HEK293 (cell line): ENCODE data around the gene CREB5.

Experiments
- FEZF1 ChIP-seq: fragments of 450-650 bp; formaldehyde crosslinking; IDR thresholded peaks from 2 replicates; pipeline ENCODE4 v1.5.1; 2016; ENCODE audit warnings: missing biosample characterization, missing genetic modification characterization
- IKZF3 ChIP-seq: fragments of 450-650 bp; IDR thresholded peaks from 2 replicates; pipeline ENCODE4 v1.5.0; 2018; ENCODE audit warnings: missing biosample characterization, mild to moderate bottlenecking, missing genetic modification characterization, moderate library complexity
- ZBTB7A ChIP-seq: fragments of 450-650 bp; formaldehyde crosslinking; IDR thresholded peaks from 2 replicates; pipeline ENCODE4 v1.5.1; 2016; ENCODE audit warnings: low read depth, missing biosample characterization, missing genetic modification characterization
- ZEB2 ChIP-seq: fragments of 450-650 bp; formaldehyde crosslinking; IDR thresholded peaks from 2 replicates; pipeline ENCODE4 v1.5.1; 2016; ENCODE audit warnings: missing biosample characterization, missing genetic modification characterization
- ZFP69B ChIP-seq: fragments of 450-650 bp; formaldehyde crosslinking; IDR thresholded peaks from 2 replicates; pipeline ENCODE4 v1.5.1; 2016; ENCODE audit warnings: missing biosample characterization, missing genetic modification characterization
- ZNF10 ChIP-seq: fragments of 450-650 bp; formaldehyde crosslinking; IDR thresholded peaks from 2 replicates; pipeline ENCODE4 v1.5.1; 2017; ENCODE audit warnings: missing biosample characterization, missing genetic modification characterization
- ZNF140 ChIP-seq: fragments of 450-650 bp; formaldehyde crosslinking; IDR thresholded peaks from 2 replicates; pipeline ENCODE4 v1.5.1; 2016; ENCODE audit warnings: missing biosample characterization, missing genetic modification characterization
- ZNF169 ChIP-seq: fragments of 450-650 bp; formaldehyde crosslinking; IDR thresholded peaks from 2 replicates; pipeline ENCODE4 v1.5.1; 2016; ENCODE audit warnings: missing biosample characterization, missing genetic modification characterization
- ZNF311 ChIP-seq: fragments of 450-650 bp; formaldehyde crosslinking; IDR thresholded peaks from 2 replicates; pipeline ENCODE4 v1.5.1; 2017; ENCODE audit warnings: missing biosample characterization, missing genetic modification characterization, borderline replicate concordance
- ZNF416 ChIP-seq: fragments of 450-650 bp; formaldehyde crosslinking; IDR thresholded peaks from 2 replicates; pipeline ENCODE4 v1.5.1; 2016; ENCODE audit warnings: missing biosample characterization, missing genetic modification characterization
- ZNF544 ChIP-seq: fragments of 450-650 bp; formaldehyde crosslinking; IDR thresholded peaks from 2 replicates; pipeline ENCODE4 v1.5.0; 2017; ENCODE audit warnings: missing biosample characterization, missing genetic modification characterization
- ZNF548 ChIP-seq: fragments of 450-650 bp; formaldehyde crosslinking; IDR thresholded peaks from 2 replicates; pipeline ENCODE4 v1.5.1; 2016; ENCODE audit warnings: missing biosample characterization, missing genetic modification characterization
- ZNF610 ChIP-seq: fragments of 450-650 bp; formaldehyde crosslinking; IDR thresholded peaks from 2 replicates; pipeline ENCODE4 v1.5.1; 2016; ENCODE audit warnings: missing biosample characterization, missing genetic modification characterization, borderline replicate concordance
- ZNF785 ChIP-seq: fragments of 450-650 bp; formaldehyde crosslinking; IDR thresholded peaks from 2 replicates; pipeline ENCODE4 v1.5.1; 2016; ENCODE audit warnings: missing biosample characterization, missing genetic modification characterization
- TF ChIP-seq, protein P1 (sequence below): fragments of 450-650 bp; formaldehyde crosslinking; IDR thresholded peaks from 2 replicates; pipeline ENCODE4 v1.5.1; 2016; ENCODE audit warnings: missing biosample characterization, missing genetic modification characterization
- TF ChIP-seq, protein P2 (sequence below): fragments of 450-650 bp; IDR thresholded peaks from 2 replicates; pipeline ENCODE4 v1.5.1; 2018; ENCODE audit warnings: missing biosample characterization, mild to moderate bottlenecking, missing genetic modification characterization
- TF ChIP-seq, protein P3 (sequence below): fragments of 450-650 bp; formaldehyde crosslinking; IDR thresholded peaks from 2 replicates; pipeline ENCODE4 v1.5.1; 2016; ENCODE audit warnings: missing biosample characterization, missing genetic modification characterization
- TF ChIP-seq, protein P4 (sequence below): fragments of 450-650 bp; formaldehyde crosslinking; IDR thresholded peaks from 2 replicates; pipeline ENCODE4 v1.5.1; 2016; ENCODE audit warnings: missing biosample characterization, missing genetic modification characterization
- TF ChIP-seq, protein P5 (sequence below): fragments of 450-650 bp; formaldehyde crosslinking; conservative IDR thresholded peaks from 2 replicates; pipeline ENCODE4 v1.5.1; 2016; ENCODE audit warnings: low read depth, missing biosample characterization, missing genetic modification characterization
- TF ChIP-seq, protein P6 (sequence below): sonication (generic); formaldehyde crosslinking; IDR thresholded peaks from 2 replicates; pipeline ENCODE4 v1.8.1; 2022; ENCODE audit warnings: mild to moderate bottlenecking, moderate library complexity, missing genetic modification reagents
- TF ChIP-seq, protein P7 (sequence below): fragments of 450-650 bp; formaldehyde crosslinking; IDR thresholded peaks from 2 replicates; pipeline ENCODE4 v1.5.1; 2016; ENCODE audit warnings: missing biosample characterization, missing genetic modification characterization
- TF ChIP-seq, protein P8 (sequence below): fragments of 450-650 bp; formaldehyde crosslinking; IDR thresholded peaks from 2 replicates; pipeline ENCODE4; 2016; ENCODE audit warnings: missing biosample characterization, missing genetic modification characterization

The CREB5 gene

DNA sequence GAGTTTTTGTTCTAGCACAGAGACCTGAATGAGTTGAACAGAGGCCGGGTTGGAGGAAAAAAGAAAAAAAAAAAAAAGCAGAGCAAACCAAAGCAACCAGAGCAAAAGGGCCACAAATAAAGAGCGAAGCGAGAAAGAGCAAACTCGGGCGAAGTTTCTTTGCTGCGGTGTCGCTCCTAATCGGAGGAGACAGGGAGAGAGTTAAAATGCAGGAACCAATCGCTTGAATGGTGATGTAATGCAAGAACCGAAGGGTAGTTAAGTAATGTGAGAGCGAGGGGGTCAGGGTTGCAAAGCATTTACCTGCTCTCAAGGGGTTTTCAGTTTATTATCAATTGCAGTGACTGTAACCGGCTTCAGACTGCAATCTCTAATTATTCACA lies 274.1 kb downstream of the CREB5 start (continued):
- TF ChIP-seq, protein P1, sequence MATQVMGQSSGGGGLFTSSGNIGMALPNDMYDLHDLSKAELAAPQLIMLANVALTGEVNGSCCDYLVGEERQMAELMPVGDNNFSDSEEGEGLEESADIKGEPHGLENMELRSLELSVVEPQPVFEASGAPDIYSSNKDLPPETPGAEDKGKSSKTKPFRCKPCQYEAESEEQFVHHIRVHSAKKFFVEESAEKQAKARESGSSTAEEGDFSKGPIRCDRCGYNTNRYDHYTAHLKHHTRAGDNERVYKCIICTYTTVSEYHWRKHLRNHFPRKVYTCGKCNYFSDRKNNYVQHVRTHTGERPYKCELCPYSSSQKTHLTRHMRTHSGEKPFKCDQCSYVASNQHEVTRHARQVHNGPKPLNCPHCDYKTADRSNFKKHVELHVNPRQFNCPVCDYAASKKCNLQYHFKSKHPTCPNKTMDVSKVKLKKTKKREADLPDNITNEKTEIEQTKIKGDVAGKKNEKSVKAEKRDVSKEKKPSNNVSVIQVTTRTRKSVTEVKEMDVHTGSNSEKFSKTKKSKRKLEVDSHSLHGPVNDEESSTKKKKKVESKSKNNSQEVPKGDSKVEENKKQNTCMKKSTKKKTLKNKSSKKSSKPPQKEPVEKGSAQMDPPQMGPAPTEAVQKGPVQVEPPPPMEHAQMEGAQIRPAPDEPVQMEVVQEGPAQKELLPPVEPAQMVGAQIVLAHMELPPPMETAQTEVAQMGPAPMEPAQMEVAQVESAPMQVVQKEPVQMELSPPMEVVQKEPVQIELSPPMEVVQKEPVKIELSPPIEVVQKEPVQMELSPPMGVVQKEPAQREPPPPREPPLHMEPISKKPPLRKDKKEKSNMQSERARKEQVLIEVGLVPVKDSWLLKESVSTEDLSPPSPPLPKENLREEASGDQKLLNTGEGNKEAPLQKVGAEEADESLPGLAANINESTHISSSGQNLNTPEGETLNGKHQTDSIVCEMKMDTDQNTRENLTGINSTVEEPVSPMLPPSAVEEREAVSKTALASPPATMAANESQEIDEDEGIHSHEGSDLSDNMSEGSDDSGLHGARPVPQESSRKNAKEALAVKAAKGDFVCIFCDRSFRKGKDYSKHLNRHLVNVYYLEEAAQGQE (tag by site-specific recombination) = no peak
- TF ChIP-seq, protein P2, sequence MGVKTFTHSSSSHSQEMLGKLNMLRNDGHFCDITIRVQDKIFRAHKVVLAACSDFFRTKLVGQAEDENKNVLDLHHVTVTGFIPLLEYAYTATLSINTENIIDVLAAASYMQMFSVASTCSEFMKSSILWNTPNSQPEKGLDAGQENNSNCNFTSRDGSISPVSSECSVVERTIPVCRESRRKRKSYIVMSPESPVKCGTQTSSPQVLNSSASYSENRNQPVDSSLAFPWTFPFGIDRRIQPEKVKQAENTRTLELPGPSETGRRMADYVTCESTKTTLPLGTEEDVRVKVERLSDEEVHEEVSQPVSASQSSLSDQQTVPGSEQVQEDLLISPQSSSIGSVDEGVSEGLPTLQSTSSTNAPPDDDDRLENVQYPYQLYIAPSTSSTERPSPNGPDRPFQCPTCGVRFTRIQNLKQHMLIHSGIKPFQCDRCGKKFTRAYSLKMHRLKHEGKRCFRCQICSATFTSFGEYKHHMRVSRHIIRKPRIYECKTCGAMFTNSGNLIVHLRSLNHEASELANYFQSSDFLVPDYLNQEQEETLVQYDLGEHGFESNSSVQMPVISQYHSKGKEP (tag by site-specific recombination) = peak; percentile 71
- no peak for TF ChIP-seq ZBTB7A
- TF ChIP-seq, protein P3, sequence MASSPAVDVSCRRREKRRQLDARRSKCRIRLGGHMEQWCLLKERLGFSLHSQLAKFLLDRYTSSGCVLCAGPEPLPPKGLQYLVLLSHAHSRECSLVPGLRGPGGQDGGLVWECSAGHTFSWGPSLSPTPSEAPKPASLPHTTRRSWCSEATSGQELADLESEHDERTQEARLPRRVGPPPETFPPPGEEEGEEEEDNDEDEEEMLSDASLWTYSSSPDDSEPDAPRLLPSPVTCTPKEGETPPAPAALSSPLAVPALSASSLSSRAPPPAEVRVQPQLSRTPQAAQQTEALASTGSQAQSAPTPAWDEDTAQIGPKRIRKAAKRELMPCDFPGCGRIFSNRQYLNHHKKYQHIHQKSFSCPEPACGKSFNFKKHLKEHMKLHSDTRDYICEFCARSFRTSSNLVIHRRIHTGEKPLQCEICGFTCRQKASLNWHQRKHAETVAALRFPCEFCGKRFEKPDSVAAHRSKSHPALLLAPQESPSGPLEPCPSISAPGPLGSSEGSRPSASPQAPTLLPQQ = no peak
- peak; percentile 54; the same call in 1 of the 2 replicates for TF ChIP-seq ZNF140 (tag by site-specific recombination)
- TF ChIP-seq, protein P4, sequence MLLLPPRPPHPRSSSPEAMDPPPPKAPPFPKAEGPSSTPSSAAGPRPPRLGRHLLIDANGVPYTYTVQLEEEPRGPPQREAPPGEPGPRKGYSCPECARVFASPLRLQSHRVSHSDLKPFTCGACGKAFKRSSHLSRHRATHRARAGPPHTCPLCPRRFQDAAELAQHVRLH (tag by site-specific recombination) = peak; percentile 15; the same call in 1 of the 2 replicates
- TF ChIP-seq, protein P5, sequence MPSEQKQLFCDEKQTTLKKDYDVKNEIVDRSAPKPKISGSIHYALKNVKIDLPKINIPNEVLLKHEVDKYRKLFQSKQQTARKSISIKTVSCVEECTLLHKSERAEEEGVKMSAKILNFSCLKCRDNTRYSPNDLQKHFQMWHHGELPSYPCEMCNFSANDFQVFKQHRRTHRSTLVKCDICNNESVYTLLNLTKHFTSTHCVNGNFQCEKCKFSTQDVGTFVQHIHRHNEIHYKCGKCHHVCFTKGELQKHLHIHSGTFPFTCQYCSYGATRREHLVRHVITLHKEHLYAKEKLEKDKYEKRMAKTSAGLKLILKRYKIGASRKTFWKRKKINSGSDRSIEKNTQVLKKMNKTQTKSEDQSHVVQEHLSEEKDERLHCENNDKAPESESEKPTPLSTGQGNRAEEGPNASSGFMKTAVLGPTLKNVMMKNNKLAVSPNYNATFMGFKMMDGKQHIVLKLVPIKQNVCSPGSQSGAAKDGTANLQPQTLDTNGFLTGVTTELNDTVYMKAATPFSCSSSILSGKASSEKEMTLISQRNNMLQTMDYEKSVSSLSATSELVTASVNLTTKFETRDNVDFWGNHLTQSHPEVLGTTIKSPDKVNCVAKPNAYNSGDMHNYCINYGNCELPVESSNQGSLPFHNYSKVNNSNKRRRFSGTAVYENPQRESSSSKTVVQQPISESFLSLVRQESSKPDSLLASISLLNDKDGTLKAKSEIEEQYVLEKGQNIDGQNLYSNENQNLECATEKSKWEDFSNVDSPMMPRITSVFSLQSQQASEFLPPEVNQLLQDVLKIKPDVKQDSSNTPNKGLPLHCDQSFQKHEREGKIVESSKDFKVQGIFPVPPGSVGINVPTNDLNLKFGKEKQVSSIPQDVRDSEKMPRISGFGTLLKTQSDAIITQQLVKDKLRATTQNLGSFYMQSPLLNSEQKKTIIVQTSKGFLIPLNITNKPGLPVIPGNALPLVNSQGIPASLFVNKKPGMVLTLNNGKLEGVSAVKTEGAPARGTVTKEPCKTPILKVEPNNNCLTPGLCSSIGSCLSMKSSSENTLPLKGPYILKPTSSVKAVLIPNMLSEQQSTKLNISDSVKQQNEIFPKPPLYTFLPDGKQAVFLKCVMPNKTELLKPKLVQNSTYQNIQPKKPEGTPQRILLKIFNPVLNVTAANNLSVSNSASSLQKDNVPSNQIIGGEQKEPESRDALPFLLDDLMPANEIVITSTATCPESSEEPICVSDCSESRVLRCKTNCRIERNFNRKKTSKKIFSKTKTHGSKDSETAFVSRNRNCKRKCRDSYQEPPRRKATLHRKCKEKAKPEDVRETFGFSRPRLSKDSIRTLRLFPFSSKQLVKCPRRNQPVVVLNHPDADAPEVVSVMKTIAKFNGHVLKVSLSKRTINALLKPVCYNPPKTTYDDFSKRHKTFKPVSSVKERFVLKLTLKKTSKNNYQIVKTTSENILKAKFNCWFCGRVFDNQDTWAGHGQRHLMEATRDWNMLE (tag by site-specific recombination) = no peak
- TF ChIP-seq ZNF311 (tag by site-specific recombination) = no peak
- no peak for TF ChIP-seq ZEB2 (tag by site-specific recombination)
- TF ChIP-seq ZNF169 (tag by site-specific recombination) = no peak
- no peak for TF ChIP-seq ZNF416 (tag by site-specific recombination)
- TF ChIP-seq ZNF785 (tag by site-specific recombination) = no peak
- peak; percentile 62; the same call in 1 of the 2 replicates for TF ChIP-seq IKZF3 (tag by site-specific recombination)
- 0 out of 2 replicates have a peak, but pooled peaks have one; percentile 12 for TF ChIP-seq ZNF610 (tag by site-specific recombination)
- TF ChIP-seq, protein P6, sequence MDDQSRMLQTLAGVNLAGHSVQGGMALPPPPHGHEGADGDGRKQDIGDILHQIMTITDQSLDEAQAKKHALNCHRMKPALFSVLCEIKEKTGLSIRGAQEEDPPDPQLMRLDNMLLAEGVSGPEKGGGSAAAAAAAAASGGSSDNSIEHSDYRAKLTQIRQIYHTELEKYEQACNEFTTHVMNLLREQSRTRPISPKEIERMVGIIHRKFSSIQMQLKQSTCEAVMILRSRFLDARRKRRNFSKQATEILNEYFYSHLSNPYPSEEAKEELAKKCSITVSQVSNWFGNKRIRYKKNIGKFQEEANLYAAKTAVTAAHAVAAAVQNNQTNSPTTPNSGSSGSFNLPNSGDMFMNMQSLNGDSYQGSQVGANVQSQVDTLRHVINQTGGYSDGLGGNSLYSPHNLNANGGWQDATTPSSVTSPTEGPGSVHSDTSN (CRISPR knock-in tag) = no peak
- TF ChIP-seq ZNF544 (tag by site-specific recombination) = no peak
- TF ChIP-seq, protein P7, sequence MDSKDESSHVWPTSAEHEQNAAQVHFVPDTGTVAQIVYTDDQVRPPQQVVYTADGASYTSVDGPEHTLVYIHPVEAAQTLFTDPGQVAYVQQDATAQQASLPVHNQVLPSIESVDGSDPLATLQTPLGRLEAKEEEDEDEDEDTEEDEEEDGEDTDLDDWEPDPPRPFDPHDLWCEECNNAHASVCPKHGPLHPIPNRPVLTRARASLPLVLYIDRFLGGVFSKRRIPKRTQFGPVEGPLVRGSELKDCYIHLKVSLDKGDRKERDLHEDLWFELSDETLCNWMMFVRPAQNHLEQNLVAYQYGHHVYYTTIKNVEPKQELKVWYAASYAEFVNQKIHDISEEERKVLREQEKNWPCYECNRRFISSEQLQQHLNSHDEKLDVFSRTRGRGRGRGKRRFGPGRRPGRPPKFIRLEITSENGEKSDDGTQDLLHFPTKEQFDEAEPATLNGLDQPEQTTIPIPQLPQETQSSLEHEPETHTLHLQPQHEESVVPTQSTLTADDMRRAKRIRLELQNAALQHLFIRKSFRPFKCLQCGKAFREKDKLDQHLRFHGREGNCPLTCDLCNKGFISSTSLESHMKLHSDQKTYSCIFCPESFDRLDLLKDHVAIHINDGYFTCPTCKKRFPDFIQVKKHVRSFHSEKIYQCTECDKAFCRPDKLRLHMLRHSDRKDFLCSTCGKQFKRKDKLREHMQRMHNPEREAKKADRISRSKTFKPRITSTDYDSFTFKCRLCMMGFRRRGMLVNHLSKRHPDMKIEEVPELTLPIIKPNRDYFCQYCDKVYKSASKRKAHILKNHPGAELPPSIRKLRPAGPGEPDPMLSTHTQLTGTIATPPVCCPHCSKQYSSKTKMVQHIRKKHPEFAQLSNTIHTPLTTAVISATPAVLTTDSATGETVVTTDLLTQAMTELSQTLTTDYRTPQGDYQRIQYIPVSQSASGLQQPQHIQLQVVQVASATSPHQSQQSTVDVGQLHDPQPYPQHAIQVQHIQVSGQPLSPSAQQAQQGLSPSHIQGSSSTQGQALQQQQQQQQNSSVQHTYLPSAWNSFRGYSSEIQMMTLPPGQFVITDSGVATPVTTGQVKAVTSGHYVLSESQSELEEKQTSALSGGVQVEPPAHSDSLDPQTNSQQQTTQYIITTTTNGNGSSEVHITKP (tag by site-specific recombination) = peak; percentile 72
- TF ChIP-seq, protein P8, sequence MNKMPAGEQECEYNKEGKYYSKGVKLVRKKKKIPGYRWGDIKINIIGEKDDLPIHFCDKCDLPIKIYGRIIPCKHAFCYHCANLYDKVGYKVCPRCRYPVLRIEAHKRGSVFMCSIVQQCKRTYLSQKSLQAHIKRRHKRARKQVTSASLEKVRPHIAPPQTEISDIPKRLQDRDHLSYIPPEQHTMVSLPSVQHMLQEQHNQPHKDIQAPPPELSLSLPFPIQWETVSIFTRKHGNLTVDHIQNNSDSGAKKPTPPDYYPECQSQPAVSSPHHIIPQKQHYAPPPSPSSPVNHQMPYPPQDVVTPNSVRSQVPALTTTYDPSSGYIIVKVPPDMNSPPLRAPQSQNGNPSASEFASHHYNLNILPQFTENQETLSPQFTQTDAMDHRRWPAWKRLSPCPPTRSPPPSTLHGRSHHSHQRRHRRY (tag by site-specific recombination) = no peak
- no peak for TF ChIP-seq ZNF548 (tag by site-specific recombination)
- TF ChIP-seq ZFP69B (tag by site-specific recombination) = no peak
- TF ChIP-seq ZNF10 (tag by site-specific recombination) = peak; percentile 49; the same call in 1 of the 2 replicates
- TF ChIP-seq FEZF1 (tag by site-specific recombination) = peak; percentile 52; the same call in 1 of the 2 replicates
